RWPE2 (cell line): ENCODE data around the gene ITGAD.

ENCODE experiments used
- ATAC-seq: fragments of 200-7000 bp; cut with Tn5 transposase; 3 replicates; pipeline ENCODE4 v1.9.1; 2021; ENCODE audit warnings: low read depth
- DNase-seq: peaks from one replicate; pipeline ENCODE4 v3.0.0-alpha.2; 2020; ENCODE audit warnings: low spot score
- H3K27ac ChIP-seq: fragments of 450-650 bp; 2 replicates; pipeline ENCODE4 v1.5.1; 2017; ENCODE audit warnings: mild to moderate bottlenecking; ENCODE audit not compliant: poor library complexity, severe bottlenecking
- H3K27me3 ChIP-seq: fragments of 250-450 bp; sonication (Bioruptor Pico); 2 replicates; pipeline ENCODE4 v1.5.1; 2021; ENCODE audit warnings: mild to moderate bottlenecking, moderate library complexity; ENCODE audit not compliant: insufficient read depth, poor library complexity, severe bottlenecking
- H3K36me3 ChIP-seq: fragments of 250-450 bp; sonication (Bioruptor Pico); 2 replicates; pipeline ENCODE4 v1.5.1; 2020; ENCODE audit warnings: low read depth, mild to moderate bottlenecking, moderate library complexity
- H3K4me1 ChIP-seq: fragments of 250-450 bp; sonication (Bioruptor Pico); 2 replicates; pipeline ENCODE4 v1.5.1; 2021; ENCODE audit warnings: mild to moderate bottlenecking, moderate library complexity; ENCODE audit not compliant: insufficient read depth, poor library complexity, severe bottlenecking
- H3K4me3 ChIP-seq: fragments of 250-450 bp; sonication (Bioruptor Pico); 2 replicates; pipeline ENCODE4 v1.5.1; 2021; ENCODE audit warnings: mild to moderate bottlenecking, moderate library complexity; ENCODE audit not compliant: severe bottlenecking
- H3K9me3 ChIP-seq: fragments of 250-450 bp; sonication (Bioruptor Pico); 2 replicates; pipeline ENCODE4 v1.5.1; 2021; ENCODE audit warnings: mild to moderate bottlenecking, moderate library complexity; ENCODE audit not compliant: severe bottlenecking
- CTCF ChIP-seq: fragments of 450-650 bp; IDR thresholded peaks from one replicate; pipeline ENCODE4 v1.5.1; 2017; ENCODE audit warnings: mild to moderate bottlenecking, moderate library complexity; ENCODE audit not compliant: poor library complexity, severe bottlenecking

Gene ITGAD

GRCh38 chr16:31365131-31365865 is 27.8 kb upstream of the ITGAD start:
- no peak overlapping the region for H3K4me3 ChIP-seq

GRCh38 chr16:31367853-31368252 is 25.3 kb upstream of the ITGAD start:
- Histone ChIP-seq H3K4me3 (no peak overlapping the region), H3K27me3 (no peaks in the 10 kb centered on the region), H3K9me3 (no peaks in the 10 kb centered on the region), H3K27ac (no peak overlapping the region), H3K4me1 (no peaks in the 10 kb centered on the region), H3K36me3 (no peaks in the 10 kb centered on the region)
- TF ChIP-seq CTCF = no peak
- DNase-seq (no peak), ATAC-seq (no peak)

More at GRCh38 chr16:31365131-31365865, 27.8 kb upstream of the ITGAD start:
- no peaks in the 10 kb centered on the region for H3K4me1 ChIP-seq
- DNase-seq (peak; percentile 0), ATAC-seq (no peak)
- no peaks in the 10 kb centered on the region for H3K9me3 ChIP-seq
- no peak overlapping the region for H3K27ac ChIP-seq
- TF ChIP-seq CTCF = no peak
- no peaks in the 10 kb centered on the region for H3K36me3 ChIP-seq
- H3K27me3 ChIP-seq = no peaks in the 10 kb centered on the region

GRCh38 chr16:31371008-31371407 is 22.1 kb upstream of the ITGAD start:
- TF ChIP-seq CTCF = no peak
- Histone ChIP-seq H3K36me3 (no peaks in the 10 kb centered on the region), H3K4me1 (no peaks in the 10 kb centered on the region), H3K4me3 (no peak overlapping the region), H3K27ac (no peak overlapping the region), H3K9me3 (no peaks in the 10 kb centered on the region), H3K27me3 (no peaks in the 10 kb centered on the region)
- ATAC-seq (no peak), DNase-seq (no peak)

- no peak; the same call in 2 of the 3 replicates for ATAC-seq
Observed at GRCh38 chr16:31371619-31372484, 21.3 kb upstream of the ITGAD start.

More at GRCh38 chr16:31371619-31372484, 21.3 kb upstream of the ITGAD start:
- H3K9me3 ChIP-seq = no peaks in the 10 kb centered on the region
- no peak overlapping the region for H3K27ac ChIP-seq
- TF ChIP-seq CTCF = no peak
- no peaks in the 10 kb centered on the region for H3K27me3 ChIP-seq
- H3K4me1 ChIP-seq = no peaks in the 10 kb centered on the region
- no peak for DNase-seq
- H3K36me3 ChIP-seq = no peaks in the 10 kb centered on the region
- H3K4me3 ChIP-seq = no peak overlapping the region
